Measurements from ENCODE around the gene SHANK2.

Gene SHANK2

GRCh38 chr11:71283971-71284441 is 31.6 kb upstream of the SHANK2 start:
- no peak overlapping the region for H3K4me3 ChIP-seq (replicated peaks; ENCODE audit: low read depth, low read length)

GRCh38 chr11:71282581-71283351 is 30.4 kb upstream of the SHANK2 start:
- H3K4me3 ChIP-seq (replicated peaks; ENCODE audit: low read depth, low read length), result no peak overlapping the region
- DNase-seq (ENCODE audit: extremely low read depth, low read depth), result no peak
- TF ChIP-seq CTCF (IDR thresholded peaks at IDR 0.05; ENCODE audit: low read depth, low read length, missing control alignments), result no peak

More at GRCh38 chr11:71283971-71284441, 31.6 kb upstream of the SHANK2 start:
- TF ChIP-seq CTCF (IDR thresholded peaks at IDR 0.05; ENCODE audit: low read depth, low read length, missing control alignments), result no peak
- no peak for DNase-seq (ENCODE audit: extremely low read depth, low read depth)

- TF ChIP-seq CTCF (IDR thresholded peaks at IDR 0.05; ENCODE audit: low read depth, low read length, missing control alignments), result no peak
- no peak overlapping the region for H3K4me3 ChIP-seq (replicated peaks; ENCODE audit: low read depth, low read length)
- DNase-seq (ENCODE audit: extremely low read depth, low read depth), result no peak
These were observed 29.5 kb upstream of the SHANK2 start for GRCh38 chr11:71281831-71282230.

- no peak for DNase-seq (ENCODE audit: extremely low read depth, low read depth)
- no peak overlapping the region for H3K4me3 ChIP-seq (replicated peaks; ENCODE audit: low read depth, low read length)
- TF ChIP-seq CTCF (IDR thresholded peaks at IDR 0.05; ENCODE audit: low read depth, low read length, missing control alignments), result no peak
These were observed 28.8 kb upstream of the SHANK2 start for GRCh38 chr11:71281204-71281603.

GRCh38 chr11:71279916-71280645 is 27.7 kb upstream of the SHANK2 start:
- DNase-seq (ENCODE audit: extremely low read depth, low read depth), result no peak
- no peak for TF ChIP-seq CTCF (IDR thresholded peaks at IDR 0.05; ENCODE audit: low read depth, low read length, missing control alignments)
- no peak overlapping the region for H3K4me3 ChIP-seq (replicated peaks; ENCODE audit: low read depth, low read length)

- DNase-seq (ENCODE audit: extremely low read depth, low read depth), result no peak
These were observed 19.8 kb upstream of the SHANK2 start for GRCh38 chr11:71272161-71272560.

More at GRCh38 chr11:71272161-71272560, 19.8 kb upstream of the SHANK2 start:
- H3K4me3 ChIP-seq (replicated peaks; ENCODE audit: low read depth, low read length), result no peak overlapping the region
- TF ChIP-seq CTCF (IDR thresholded peaks at IDR 0.05; ENCODE audit: low read depth, low read length, missing control alignments), result no peak
